Measurements from ENCODE around the gene TTLL11.

TTLL11 gene

DNA sequence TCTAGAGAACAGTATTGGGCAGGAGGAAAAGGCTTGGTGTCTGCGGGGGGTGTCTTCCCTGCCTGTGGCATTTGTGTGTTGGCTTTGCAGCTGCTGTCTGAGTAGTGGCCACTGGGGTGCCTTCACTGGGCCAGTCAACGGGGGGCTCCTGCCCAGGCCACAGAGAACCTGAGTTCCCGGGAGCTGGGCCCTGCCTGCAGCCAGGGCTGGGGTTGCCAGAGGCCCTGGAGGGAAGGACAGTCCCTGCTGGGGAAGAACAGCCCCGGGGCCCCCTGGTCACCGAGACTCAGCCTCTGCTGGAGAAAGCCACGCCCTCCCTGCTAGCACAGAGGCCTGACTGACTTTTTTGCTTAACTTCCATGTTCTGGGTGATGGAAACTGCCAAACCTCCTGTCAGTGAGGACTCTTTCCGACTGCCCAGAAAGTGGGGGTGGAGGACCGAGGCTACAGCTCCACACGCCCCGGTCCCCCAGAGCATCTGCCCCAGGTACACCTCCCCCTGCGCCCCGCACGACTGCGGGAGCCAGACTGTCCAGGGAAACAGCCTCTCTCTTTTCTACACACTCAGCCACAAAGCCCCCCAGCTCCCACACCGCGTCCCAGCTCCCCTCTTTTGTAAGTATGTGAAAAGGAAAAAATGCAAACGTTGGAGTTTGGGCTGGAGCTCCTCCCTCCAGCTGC, 308.2 kb downstream of the TTLL11 start:
- no peak for DNase-seq (ENCODE audit: low read depth)

GRCh38 chr9:121783521-121784507, 309.3 kb downstream of the TTLL11 start:
- no peak for DNase-seq (ENCODE audit: low read depth)

- DNase-seq (ENCODE audit: low read depth) = no peak
Observed at GRCh38 chr9:121783111-121783510, 310.0 kb downstream of the TTLL11 start.

GRCh38 chr9:121782514-121783110, 310.5 kb downstream of the TTLL11 start:
- no peak for DNase-seq (ENCODE audit: low read depth)

GRCh38 chr9:121781701-121782464, 311.2 kb downstream of the TTLL11 start:
- DNase-seq (ENCODE audit: low read depth) = no peak

GRCh38 chr9:121781145-121781548, 312.0 kb downstream of the TTLL11 start:
- no peak for DNase-seq (ENCODE audit: low read depth)

GRCh38 chr9:121780177-121781040, 312.7 kb downstream of the TTLL11 start:
- DNase-seq (ENCODE audit: low read depth) = no peak

DNA sequence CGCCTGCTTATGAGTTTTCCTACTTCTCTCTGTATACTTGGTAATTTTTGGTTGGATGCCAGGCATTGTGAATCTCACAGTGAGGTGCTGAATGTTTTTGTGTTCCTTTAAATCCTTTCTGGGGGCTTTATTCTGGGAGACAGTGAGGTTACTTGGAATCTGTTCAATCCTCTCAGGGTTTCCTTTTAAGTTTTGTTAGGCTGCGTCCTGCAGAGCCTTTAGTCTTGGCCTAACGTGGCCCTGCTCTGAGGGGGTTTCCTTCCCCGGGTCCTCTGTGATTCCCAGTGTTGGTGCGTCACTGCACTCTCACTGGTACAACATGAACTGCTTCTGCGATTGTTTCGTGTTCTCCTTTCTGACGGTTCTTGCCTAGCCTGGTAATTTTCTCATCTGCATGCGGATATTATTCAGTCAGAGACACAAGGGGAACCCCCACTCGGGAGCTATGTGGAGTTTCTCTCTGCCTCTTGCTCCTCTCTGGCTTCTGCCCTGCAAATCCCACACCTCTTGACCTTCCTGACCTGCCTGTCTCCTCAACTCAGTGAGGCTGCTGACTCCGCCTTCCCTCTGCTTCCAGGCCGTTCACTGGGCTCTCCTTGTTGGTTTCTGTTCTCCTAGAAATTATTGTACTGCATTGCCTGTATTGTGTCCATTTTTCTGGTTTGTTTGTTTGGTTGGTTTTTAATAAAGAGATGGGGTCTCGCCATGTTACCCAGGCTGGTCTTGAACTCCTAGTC, 313.6 kb downstream of the TTLL11 start:
- no peak for DNase-seq (ENCODE audit: low read depth)

DNA sequence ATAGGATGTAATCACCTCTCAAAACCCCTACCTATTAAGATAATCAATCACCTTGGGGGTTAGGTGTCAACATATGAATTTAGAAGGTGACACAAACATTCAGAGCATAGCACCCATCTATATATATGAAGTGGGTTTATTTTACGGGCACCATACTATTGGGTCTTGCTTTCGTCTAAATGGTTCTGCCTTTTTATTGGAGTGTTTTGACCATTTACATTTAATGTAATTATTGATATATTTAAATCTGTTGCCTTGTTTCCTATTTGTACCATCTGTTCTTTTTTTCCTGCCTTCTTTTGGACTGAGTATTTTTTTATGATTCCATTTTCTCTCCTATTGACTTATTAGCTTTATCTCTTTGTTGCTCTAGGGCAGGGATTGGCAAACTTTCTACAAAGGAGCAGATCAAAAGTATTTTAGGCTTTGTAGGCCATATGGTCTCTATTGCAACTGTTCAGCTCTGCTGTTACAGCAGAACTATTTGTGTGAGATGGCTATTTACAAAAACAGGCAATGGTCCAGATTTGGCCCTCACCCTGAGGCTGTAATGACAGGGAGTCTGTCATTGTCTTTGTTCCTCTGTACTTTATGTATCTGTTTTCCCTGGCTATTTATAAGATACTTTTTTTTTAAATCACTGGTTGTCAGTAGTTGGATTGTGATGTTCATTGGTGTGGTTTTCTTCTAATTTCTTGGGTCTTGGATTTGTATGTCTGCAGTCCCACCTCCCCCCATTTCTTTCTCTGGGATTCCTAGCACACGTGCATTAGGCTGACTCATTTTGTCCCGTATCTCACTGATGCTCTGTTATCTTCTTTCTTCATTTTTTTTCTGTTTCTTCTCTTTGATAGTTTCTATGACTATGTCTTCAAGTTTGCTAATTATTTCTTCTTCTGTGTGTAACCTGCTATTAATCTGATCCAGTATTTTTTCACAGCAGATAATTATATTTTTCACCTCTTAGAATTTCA, 314.6 kb downstream of the TTLL11 start:
- no peak for DNase-seq (ENCODE audit: low read depth)

GRCh38 chr9:121776739-121777637, 316.1 kb downstream of the TTLL11 start:
- DNase-seq (ENCODE audit: low read depth) = no peak

- no peak for DNase-seq (ENCODE audit: low read depth)
Observed at GRCh38 chr9:121776001-121776738, 316.9 kb downstream of the TTLL11 start.

- DNase-seq (ENCODE audit: low read depth) = no peak
Observed at GRCh38 chr9:121774715-121775613, 318.1 kb downstream of the TTLL11 start.

DNA sequence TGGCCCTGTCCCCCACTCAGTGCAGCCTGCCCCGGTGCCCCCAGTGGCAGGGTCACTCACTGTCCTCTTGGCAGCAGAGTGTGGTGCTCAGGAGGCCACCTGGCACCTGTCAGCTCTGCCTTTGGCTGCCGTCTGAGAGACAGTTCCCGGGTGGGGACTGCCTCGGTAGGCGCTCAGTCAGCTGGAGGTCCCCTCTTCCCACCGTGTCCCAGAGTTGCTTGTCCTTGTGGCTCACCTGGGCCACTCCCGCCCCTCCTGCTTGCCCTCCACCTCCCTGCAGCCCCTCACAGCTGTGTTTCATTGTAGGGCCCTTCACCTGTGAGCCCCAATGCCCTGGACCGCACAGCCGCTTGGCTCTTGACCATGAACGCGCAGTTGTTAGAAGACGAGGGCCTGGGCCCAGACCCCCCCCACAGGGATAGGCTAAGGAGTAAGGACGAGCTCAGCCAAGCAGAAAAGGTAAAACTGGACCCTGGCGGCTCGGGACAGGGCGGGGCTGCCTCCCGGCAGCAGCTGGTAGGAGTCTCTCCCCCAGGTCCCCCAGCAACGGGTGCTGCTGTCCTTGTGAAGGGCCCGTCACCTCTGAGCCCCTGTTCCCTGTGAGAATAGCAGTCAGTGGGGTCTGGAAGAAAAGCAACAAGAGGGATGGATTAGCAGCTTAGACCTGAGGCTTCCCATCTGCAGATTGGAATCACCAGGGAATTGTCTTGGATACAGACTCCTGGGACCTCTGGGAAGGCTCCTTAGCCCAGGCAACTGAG, 319.0 kb downstream of the TTLL11 start:
- no peak for DNase-seq (ENCODE audit: low read depth)

GRCh38 chr9:121773286-121773953, 319.7 kb downstream of the TTLL11 start:
- DNase-seq (ENCODE audit: low read depth) = no peak

Data from activated T-helper 1 cell treated with Interleukin-2 at 50 U/mL for 16 hours (primary cell).